OCI-LY3 (cell line): ENCODE data around the gene RHBDL1.

Experiments
- EZH2phosphoT487 ChIP-seq: fragments of 200-600 bp; shearing (Covaris generic); IDR thresholded peaks from 2 replicates; pipeline ENCODE4 v1.6.1; 2018; ENCODE audit warnings: antibody characterized with exemption, mixed run types, low read depth
- TF ChIP-seq, protein P1 (sequence below): fragments of 200-600, 300-600 bp; sonication (generic); IDR thresholded peaks from 2 replicates; pipeline ENCODE4 v1.5.1; 2014; ENCODE audit warnings: antibody characterized with exemption, low read length, low read depth

DNA sequence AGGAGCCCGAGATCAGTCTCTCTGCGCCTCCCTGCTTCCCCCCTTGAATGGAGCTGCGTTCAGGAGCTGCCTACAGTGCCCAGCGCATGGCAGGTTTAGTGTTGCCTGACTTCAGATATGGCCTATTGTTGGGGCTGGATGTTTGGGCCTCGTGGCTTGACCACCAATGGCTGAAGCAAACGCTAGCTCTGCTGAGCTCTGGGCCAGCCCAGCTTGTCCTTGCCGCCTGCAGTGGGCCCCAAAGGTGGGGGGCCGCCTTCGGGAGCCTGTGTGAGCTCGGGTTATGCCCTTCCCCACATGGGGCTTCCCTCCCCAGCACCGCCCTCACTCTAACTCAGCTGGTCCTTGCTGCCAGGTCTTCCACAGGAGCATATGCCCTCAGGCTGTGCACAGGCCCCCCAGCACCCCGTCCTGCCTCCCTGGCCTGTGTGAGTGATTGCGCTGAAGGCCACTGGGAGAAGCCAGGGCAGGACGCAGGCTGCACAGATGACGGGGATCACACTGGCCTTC, 37.4 kb upstream of the RHBDL1 start:
- TF ChIP-seq, protein P1, sequence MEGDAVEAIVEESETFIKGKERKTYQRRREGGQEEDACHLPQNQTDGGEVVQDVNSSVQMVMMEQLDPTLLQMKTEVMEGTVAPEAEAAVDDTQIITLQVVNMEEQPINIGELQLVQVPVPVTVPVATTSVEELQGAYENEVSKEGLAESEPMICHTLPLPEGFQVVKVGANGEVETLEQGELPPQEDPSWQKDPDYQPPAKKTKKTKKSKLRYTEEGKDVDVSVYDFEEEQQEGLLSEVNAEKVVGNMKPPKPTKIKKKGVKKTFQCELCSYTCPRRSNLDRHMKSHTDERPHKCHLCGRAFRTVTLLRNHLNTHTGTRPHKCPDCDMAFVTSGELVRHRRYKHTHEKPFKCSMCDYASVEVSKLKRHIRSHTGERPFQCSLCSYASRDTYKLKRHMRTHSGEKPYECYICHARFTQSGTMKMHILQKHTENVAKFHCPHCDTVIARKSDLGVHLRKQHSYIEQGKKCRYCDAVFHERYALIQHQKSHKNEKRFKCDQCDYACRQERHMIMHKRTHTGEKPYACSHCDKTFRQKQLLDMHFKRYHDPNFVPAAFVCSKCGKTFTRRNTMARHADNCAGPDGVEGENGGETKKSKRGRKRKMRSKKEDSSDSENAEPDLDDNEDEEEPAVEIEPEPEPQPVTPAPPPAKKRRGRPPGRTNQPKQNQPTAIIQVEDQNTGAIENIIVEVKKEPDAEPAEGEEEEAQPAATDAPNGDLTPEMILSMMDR: no peak
- TF ChIP-seq EZH2phosphoT487: no peak
